ENCODE measurements around the gene MYLK3.

Gene MYLK3

DNA sequence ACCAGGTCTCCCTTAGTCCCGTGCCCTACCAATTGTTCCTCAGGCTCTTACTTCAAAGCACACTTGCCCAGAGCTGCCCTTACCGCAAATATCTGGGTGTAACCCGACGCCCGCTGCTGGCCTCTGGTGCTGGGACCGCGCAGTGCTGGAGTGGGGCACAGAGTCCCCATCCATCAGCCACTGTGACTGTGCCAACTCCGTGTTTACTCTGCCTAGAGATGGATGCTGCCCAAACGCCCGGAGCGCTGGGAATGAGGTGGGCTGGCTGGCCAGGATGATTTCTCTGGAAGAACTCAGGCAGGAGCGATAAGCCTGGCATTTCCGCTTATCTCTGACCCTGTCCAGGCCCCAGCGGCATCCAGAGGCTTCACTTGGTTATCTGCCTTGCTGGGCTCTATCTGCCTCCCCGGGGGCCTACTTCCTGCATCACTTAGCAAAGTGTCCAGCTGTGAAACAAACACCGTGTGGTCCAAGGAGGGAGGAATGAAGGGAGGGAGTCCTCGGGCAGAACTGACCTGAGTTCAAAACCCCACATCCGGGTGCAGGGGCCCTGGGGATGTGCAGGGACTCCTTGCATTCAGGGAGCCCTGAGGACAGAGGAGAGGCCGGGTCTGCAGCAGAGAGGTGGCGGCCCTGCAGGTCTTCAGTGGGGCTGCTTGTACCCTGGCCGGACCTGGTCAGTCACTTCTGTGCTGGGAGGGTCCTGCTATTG is 9.4 kb upstream of the MYLK3 start:
- no peak for DNase-seq (ENCODE audit: low read depth in 2 of 2)

DNA sequence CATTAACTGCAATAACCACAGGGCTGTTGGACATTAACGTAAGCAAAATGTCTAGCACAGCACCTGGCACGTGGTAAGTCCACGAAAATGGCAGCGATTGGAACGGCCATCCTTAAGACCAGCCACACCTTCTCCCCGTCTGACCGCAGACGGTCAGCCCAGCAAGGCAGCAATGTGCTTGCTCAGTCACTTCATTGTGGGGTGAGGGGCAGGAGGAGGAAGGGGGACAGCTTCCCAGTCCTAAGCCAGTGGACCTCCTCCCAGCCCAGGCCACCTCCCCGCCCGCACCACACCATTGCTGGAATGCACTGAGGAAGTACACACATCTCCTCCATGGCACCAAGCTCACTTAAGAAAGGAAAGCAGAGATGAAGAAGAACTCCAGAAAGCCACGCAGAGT is 8.6 kb upstream of the MYLK3 start:
- DNase-seq (ENCODE audit: low read depth in 2 of 2): no peak

DNA sequence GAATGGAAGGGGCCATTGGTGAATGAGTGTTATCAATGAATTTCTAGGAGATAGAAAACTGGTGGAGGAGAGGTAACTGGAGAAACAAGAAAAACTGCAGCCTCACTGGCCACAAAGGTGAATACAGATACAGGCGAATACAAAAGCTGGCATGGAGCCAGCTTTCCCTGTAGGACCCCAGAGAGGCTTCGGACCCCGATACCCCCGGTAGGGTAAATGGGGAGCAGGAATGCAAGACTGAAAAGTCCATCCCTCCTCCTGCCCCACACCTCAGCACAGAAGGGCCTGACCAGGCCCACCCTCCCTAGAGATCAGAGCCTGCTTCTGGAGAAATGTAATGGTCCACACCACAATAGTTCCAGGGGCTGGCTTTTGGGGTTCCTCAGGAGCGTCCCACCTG is 4.9 kb upstream of the MYLK3 start:
- DNase-seq (ENCODE audit: low read depth in 2 of 2): no peak

DNA sequence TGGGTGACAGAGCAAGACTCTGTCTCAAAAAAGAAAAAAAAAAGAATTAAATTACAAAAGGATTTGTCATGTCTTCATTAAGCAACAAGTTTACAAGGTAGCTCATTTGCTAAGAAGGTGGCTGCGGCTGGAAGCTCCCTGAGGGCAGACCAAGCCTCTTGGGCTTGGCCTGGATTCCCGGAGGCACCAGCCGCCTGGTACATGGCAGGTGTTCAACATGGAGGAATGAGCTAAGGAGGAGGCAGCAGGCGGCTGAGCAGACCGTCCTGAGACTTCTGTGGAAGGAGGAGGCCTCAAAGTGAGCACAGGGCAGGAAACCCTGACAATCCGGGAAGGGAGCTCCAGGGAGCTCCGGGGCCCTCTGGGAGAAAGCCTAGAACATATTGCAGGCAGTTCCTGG is 3.2 kb upstream of the MYLK3 start:
- DNase-seq (ENCODE audit: low read depth in 2 of 2): no peak

DNA sequence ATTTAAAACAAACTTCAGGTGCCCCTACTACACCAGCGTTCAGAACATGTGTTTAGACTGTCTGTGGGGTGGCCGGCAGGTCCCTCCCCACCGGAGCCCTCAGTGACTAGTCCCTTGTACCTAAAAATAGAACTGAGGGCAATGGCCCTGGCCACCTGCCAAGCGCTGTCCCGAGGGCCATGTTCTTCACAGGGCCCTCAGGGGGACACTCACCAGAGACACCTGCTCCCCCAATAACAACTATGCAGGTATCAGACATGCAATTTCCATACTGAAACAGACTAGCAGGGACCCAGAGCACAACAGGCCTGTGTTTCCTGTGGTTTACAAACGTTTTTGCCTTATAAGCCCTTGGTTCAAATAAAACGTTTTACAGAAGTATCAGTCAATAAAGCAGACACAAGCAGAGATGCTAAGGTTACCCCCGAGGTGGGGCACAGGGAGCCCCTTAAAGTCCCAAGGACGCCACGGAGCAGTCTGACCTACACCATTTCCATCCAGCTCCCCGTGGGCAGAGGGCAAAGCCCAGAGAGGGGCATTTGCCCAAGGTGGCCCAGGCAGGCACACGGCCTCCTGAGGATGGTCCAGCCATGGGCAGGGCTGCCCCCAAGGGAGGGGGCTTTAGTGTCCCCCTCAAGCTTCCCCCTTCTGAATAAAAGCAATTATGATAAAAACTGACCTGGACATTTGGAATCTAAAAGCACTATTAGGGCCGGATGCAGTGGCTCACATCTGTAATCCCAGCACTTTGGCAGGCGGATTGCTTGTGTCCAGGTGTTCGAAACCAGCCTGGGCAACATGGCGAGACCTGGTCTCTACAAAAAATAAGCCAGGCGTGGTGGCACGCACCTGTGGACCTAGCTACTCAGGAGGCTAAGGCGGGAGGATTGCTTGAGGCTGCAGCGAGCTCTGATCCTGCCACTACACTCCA is 896 bp upstream of the MYLK3 start:
- DNase-seq (ENCODE audit: low read depth in 2 of 2): no peak

DNA sequence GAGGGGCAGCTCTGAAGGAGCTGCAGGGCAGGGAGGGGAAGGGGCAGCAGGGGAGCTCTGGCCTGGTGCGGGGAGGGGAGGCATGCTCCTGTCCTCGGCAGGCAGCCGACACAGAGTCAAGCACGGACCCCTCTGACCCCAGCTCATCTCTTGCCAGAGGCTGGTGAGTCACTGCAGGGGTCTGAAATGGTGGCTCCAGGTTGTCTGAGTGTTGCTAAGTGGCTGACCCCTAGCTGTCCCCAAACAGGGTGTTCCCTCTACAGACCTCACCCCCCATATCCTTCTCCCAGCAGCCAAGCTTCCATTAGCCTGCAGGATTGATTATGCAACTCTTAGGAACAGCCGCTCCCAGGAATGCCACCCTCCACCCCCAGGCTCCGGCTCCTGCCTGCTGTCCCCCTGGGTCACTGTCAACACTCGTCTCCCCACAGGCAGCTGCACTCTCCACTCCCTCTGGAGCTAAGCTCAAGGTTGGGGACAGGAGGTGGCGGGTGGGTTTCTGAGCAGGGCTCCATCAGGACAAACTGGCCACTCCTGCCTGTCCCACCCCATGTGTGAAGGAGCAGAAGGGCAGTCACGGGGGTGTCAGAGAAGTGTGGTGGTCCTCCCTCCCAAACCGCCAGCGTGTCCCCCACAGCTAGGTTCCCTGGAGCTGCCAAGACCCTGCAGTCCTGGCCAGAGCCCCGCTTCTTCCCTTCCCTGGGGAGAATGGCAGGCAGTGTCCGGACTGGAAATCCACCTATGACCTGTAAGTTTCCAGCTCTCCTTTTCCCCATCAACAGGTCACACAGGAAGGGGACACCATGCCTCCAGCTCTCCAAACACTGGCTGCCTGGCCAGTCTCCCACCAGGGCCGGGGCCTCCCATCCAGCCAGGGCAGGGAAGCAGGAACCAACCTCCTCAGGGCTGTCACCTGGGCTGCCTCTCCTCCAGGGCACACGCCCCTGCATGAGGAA is 1.0 kb downstream of the MYLK3 start:
- DNase-seq (ENCODE audit: low read depth in 2 of 2): no peak

DNA sequence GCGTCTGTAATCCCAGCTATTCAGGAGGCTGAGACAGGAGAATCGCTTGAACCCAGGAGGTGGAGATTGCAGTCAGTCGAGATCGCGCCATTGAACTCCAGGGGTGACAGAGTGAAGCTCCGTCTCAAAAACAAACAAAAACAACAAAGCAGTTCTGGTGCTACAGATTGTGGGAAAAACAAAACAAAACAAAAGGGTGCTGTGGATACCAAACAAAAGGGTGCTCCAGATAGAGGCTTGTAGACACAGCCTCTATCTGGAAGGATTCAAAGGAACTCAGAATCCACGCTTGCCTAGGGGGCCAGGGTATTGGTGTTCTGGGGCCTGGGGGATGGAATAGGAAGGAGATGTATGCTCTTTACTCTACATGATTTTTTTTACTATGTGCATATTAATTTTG is 2.5 kb downstream of the MYLK3 start:
- DNase-seq (ENCODE audit: low read depth in 2 of 2): no peak

DNA sequence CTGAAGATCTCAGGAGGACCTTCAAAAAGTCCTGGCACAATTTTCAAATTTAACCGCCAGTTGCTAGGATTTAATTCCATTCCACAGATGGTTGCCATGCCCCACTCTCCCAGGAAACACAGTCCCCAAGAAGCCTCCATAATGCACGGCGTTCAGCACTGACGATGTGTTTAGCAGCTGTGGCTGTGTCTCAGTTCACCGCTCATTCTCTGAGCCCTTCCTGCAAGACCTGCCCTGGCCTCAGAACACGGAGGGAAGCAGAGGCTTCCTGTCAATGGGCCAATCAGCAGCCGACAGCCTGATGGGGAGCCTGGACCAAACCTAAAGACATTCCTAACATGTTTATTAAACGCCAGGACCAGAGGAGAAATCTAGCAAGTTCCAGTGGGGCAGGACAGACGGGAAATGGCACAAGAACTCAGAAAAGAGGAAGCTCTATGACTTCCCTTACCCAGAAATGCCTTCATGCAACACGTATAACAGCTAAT is 4.9 kb downstream of the MYLK3 start:
- DNase-seq (ENCODE audit: low read depth in 2 of 2): peak in 1 of 2 experiments; percentile 11

DNA sequence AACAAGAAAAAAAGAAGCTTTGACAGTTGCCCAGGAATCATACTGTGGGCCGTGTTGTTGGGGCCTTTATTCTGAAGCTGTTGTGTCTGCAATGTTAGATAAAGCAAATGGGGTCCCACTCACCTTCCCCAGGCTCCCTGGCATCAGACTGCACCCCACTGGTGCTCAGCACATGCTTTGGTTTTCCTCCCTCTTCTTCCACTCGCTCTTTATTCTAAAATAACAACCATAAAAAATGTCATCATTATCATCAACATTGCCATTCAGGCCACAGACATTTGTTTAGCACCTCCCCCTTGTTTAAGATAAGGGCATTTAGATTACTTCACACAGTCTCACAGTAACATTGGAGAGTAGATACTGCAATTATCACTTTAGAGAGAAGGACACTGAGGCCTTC is 8.2 kb downstream of the MYLK3 start:
- no peak for DNase-seq (ENCODE audit: low read depth in 2 of 2)

DNA sequence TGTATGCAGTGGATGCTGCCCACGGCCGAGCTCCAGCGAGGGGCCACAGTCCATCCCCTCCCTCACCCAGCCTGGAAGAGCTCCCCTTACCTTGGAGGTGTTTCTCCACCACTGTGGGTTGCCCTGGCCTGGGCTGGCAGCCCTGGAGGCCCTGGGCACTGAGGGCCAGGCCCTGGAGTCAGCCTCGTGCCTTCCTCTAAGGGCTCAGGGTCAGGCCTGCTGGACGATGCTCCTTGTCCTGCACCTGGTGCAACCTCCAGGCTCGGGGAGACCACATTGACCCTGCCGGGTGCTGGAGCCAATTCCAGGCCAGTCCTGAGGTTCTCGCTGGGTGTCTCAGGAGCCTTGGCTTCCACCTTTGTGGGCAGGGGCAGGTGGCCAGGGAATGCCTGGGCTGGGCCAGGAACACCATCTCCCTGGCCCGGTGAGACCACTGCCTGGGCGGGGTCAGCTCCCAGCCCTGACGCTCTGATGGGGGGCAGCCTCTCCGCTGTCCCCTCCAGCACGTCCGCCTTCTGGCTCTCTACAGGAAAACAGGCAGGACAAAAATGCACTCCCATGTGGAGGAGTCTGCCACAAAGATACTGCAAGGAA is 10.4 kb downstream of the MYLK3 start:
- no peak for DNase-seq (ENCODE audit: low read depth in 2 of 2)

DNA sequence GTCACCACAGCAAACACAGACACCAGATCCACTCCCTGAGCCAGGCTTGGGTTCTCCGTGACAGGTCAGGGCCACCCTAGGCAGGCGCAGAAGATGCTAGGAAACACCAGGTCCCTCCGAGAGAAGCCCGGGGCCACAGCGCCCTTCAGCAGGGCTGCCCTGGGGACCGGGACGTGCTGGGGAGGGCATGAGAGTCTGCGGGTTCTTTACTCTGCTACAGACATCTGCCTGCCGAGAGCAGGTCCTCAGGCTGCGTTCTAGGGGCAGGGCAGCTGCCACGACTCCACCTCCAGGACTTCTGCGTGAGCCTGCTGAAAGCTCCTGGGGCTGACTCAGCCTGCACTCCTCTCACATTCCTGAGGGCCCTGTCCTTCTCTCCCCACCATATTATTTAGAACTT is 11.4 kb downstream of the MYLK3 start:
- no peak for DNase-seq (ENCODE audit: low read depth in 2 of 2)

DNA sequence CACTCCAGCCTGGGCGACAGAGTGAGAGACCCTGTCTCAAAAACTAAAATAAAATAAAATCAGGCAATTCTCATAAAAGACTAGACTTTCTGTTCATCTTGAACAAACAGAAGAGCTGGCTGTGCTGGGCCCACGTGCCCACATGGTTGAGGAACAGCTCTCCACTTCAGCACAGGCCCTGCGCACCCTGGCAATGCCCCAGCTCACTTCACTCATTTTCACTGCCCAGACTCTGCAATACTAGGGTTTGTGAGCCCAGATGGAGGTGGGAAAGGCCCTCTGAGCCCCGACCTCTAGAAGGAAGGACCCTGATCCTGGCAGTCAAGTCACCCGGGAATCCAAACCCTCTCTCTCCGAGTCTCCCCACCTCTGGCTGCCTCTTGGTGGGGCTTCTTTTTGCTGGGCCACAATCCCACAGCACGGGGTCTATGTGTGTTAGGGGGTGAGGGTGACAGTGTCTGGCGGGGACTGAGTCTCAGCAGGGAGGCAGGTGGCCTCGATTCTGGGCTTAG is 14.8 kb downstream of the MYLK3 start:
- DNase-seq (ENCODE audit: low read depth in 2 of 2): no peak

DNA sequence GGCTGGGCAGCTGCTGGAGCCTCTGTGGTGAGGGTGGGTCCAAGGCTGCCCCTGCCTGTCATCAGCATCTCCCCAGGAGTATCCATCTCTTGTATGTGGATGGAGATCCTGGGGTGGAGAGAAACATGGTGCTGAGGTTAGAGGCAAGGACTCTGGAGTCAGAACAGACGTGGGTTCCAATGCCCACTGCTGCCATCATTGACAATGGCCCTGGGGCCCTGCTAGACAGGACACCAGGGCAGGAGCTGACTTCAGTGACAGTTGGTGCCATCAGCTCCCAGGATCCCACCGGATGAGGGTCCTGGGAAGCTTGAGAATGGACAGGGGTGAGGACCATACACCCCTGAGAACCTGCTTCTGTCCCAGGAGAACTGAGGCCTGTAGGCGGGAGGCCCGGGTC is 15.6 kb downstream of the MYLK3 start:
- no peak for DNase-seq (ENCODE audit: low read depth in 2 of 2)

DNA sequence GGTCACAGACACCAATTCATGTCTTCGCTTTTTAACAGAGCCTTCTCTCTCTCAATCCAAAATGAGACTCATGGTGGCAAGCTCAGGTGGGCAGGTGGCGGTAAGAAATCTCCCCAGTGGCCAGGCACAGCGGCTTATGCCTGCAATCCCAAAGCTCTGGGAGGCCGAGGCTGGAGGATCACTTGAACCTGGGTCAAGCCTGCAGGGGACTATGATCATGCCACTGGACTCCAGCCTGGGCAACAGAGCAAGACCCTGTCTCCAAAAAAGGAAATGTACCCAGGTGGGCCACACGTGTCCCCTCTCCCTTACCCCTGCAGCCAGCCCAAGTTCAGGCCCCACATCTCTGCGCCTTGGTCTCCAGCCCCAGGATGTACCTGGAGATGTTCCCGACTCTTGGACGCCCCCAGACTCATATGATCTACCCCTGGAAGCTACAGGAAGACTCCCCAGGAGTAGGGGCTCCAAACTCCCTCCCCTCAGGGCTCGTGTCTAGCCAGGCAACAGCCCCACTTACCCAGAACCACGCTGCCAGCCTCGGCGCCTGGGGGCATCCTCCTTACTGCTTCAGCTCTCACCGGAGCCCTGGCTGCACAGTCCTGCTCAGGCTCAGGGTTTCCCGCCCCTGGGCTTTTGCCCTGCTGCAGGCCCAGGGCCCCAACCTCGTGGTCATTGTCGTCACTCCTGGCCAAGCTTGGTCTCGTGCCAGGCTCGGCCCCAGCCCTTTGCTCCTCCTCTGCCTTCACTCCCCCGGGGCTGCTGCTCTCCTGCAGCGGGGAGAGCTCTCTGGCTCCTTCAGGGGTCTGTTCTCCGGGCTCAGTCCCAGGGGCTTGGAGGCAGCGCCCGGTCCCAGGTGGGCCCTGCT is 16.2 kb downstream of the MYLK3 start:
- DNase-seq (ENCODE audit: low read depth in 2 of 2): no peak

DNA sequence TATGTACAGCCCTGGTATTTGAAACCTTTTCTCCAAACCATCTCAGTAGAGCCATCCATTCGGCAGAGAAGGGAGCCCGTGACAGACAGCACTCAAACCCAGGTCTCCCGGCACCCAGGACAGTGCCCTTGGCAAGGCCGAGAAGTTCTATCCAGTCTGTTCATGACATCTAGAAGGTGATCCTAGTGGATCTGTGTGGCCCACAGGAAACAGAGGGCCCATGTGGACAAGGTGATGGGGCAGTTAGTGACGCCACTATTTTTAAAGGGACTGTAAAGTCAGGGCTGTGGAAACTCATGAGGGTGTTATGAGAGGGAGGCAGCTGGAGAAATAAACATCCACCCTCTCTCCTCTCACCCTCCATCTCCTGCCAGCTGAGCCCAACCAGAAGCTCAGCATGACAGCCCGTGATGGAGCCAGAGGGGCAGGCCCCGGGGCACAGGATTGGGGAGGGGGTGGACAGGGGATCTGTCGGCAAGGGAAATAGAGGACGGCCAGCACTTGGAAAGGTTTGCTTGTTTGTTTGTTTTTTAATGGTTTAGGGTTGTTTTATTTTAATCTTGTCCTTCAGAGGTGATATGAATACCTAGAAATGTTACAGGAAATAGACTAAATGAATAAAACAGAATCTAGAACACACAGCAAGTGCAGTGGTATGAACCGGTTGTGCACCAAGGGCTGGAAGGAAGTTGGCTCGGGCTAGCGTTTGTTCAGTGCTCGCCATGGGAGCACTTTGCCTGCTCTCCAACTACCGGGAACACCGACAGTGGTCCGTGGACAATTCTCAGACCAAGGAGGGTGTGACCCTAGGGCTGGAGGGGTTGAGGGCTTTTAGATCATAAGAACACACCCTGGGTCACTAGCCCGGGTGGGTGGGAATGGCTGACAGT is 17.1 kb downstream of the MYLK3 start:
- DNase-seq (ENCODE audit: low read depth in 2 of 2): no peak

DNA sequence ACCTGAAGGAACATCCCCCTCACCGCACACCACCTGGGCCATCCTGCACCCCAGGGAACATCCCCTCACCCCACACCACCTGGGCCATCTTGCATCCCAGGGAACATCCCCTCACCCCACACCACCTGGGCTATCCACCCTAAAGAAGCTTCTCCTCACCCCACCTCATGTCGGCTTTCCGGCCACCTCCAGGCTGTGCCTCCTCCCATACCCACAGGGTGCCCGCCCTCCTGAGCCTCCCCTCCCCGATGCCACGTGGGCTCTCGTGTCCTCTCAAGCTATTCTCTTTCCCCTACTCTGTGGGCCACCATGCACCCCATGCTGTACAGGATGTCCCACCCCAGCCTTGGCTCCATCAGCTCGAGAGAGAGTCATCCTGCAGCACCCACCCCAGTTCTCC is 18.0 kb downstream of the MYLK3 start:
- no peak for DNase-seq (ENCODE audit: low read depth in 2 of 2)

DNA sequence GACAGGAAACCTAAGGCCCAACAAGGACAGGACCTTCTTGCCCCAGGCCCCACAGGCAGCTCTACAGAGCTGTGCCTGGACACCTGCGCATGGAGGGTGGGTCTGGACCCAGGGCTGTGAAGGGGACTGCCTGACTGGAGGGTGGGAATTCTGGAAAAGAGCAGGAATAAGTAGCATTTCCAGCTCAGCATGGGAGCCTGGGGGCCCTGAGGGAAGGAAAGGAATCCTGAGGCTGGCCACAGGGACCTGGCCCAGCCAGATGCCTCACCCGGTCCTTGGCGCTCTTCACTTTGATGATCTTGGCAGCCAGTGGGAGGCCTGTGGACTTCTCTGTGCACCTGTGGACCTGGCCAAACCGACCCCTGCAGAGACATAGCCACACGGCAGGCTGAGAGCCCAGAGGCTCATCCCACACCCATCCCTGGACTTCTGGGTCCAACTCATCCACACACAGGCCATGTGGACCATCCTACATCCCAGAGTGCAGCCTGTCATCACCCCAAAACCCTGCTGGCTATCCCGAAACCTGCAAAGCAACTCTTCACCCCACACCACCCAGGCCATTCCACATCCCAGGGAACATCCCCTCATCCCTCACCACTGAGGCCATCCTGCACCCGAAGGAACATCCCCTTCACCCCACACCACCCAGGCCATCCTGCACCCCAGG is 18.7 kb downstream of the MYLK3 start:
- DNase-seq (ENCODE audit: low read depth in 2 of 2): no peak

DNA sequence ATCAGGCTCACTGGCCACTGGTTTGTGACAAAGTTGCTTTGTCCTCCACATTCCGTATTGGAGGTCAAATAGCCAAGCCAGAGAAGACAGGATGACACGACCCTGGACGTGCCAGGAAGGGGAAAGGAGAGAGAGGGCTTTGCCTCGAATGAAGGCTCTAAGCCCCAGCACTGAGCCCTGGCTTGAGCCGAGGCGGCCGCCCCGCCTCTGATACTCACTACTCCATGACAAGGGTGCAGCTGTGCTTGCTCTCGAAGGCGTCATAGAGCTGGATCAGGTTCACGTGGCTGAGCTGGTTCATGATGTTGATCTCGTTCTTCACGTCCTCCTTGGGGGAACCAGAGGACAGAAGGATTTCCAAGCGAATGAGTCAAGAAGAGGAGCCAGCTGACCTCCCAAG is 19.3 kb downstream of the MYLK3 start:
- no peak for DNase-seq (ENCODE audit: low read depth in 2 of 2)

DNA sequence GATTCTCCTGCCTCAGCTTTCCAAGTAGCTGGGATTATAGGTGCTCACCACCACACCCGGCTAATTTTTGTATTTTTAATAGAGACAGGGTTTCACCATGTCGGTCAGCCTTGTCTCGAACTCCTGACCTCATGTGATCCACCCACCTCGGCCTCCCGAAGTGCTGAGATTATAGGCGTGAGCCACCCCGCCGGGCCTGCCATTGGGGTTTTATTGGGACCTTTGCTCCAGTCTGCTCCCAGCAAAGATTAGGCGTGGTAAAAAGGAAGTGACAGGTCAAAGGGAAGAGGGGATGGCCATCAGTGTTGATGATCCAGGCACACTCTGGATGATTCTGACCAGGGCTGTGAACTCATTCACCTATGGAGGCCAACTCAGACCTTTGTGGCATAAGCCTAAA is 20.5 kb downstream of the MYLK3 start:
- no peak for DNase-seq (ENCODE audit: low read depth in 2 of 2)
